SK-MEL-5 (cell line): ENCODE measurements around the gene NAT16. TPM values are rescaled to one million over a fixed set of nuclear protein-coding genes. Genes with fewer than 3 reads are reported as not detected.

Experiments
- DNase-seq: peaks from one replicate; pipeline ENCODE4 v3.0.0-alpha.2; 2016; ENCODE audit warnings: low read depth, low spot score
- in situ Hi-C: cut with HindIII; loops from 2 replicates; pipeline ENCODE4 v1.10.0; 2016; ENCODE audit warnings: low sequenced_read_pairs, high pct_unique_total_duplicates, low pct_unique_long_range_greater_than_20kb
- total RNA-seq: library from RNA; depleted of rRNA; stranded (reverse); fragments of >200 nt; shearing (Covaris generic); gene quantifications from 2 replicates; pipeline ENCODE4 v1.2.3, GENCODE V29; 2014

NAT16 gene
- total RNA-seq, 1 experiment from 2014 or later: 1.5 TPM

DNA sequence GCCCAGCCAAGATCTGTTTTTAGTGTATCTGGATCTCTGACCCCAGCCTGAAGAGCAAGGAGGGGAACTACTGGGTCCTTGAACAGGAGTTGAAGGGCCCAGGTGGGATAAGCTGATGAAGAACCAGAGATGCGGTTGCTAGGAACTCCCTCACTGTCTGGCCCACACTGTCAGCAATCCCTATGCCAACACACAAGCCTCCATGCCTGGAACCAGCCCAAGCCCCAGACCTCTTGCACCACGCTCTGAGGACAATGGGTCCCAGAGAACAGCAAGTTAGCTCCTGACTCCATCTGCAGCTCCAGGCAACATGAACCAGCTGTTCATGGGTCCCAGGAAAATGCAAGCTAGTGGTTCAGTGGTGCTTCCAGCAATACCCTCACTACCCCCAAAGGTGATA, 2.4 kb downstream of the NAT16 start:
- peak; percentile 71 for DNase-seq

DNA sequence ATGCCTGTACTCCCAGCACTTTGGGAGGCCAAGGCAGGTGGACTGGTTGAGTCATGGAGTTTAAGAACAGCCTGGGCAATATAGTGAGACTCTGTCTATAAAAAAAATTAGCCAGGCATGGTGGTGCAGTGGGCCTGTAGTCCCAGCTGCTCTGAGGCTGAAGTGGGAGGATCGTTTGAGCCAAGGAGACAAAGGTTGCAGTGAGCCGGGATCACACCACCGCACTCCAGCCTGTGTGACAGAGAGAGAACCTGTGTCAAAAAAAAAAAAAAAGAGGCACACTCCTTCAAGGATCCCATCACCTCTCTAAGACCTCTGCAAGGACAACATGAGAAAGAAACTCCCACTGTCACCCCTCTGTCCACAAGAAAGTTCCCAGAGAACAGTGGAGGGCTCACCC, 4.4 kb downstream of the NAT16 start:
- no peak for DNase-seq
- in situ Hi-C loops: no loop called here

More for the DNA sequence above, 2.4 kb downstream of the NAT16 start:
- in situ Hi-C loops: no loop called here

DNA sequence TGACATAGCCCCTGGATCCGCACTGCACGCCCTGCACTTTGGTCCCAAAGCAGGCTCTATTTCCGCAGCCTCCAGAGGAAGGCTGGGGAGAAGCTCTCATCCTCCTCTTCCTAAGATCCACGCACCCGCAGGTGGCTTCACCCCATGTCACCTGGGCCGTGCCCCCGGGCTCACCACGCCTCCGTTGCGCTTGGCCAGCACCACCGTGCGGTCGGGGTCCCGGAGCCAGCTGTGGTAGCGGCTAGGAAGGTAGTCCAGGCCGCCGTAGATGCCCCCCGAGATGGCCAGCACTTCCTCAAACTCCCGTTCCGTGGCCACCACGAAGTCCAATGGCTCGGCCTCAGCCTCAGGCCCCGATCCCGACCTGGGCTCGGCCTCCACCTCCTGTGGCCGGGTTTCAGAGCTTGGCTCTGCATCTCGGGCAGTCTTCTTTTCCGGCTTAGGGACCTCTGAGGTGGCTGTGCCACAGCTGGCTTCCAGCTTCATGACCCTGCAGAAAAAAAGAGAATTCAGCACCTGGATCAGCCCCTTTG, 5.7 kb downstream of the NAT16 start:
- in situ Hi-C loops: no loop called here
- no peak for DNase-seq

DNA sequence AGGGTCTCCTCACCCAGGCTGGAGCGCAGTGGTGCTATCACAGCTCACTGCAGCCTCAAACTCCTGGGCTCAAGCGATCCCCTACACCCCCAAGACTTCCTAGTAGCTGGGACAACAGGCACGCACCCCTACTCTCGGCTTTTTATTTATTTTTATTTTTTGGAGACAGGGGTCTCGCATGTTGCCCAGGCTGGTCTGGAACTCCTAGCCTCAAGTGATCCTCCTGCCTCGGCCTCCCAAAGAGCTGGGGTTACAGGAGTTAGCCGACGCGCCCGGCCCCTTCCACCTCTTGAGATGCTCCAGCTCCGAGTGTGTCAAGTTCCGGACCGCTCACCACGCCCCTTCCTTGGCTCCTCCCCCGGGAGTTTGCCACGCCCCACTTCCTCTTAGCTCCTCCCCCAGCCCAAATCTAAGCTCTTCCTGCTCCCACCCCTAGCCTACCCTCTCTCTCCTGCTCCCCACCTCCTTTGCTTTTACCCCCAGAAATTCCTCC, 6.3 kb downstream of the NAT16 start:
- no peak for DNase-seq
- in situ Hi-C loops: no loop called here

DNA sequence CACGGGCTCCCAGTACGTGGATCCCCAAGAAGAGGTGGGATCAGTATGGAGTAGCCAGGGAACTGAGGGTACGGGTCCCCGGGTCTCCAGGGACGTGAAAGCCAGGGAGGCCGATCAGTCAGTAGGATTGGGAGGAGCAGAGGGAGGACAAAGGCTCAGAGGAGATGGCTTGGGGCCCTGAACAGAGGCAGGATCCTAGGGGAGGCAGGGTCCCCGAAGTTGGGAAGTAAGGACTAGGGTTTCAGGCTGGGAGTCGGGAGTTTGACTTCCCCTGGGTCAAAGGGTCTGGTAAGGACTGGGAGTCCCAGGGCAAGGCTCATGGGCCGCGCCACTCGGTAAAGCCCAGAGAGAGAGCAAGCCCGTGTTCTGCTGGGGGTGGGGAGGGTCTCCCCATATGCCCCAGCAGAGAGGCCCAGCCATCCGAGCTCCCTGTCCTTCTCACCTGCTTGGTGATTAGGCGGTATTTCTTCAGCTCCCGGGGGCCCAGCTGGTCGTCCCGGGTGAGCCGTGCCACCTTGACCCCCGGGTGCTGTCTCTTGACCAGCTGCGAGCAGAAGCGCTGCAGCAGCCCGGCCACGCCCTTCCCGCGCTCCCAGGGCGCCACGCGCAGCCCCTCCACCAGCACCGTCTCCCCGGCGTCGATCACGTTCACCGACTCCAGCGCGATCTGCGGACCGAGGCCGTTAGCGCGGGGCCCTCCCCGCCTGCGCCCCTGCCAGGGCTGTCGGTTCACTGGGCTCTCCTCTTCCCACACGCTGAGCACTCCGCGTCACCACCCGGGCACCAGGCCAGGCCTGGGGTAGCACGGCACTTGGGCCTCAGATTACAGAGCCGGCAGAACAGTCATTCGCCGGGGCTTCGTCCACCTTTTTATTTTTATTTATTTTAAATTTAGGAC, 7.0 kb downstream of the NAT16 start:
- in situ Hi-C loops: no loop called here
- no peak for DNase-seq

DNA sequence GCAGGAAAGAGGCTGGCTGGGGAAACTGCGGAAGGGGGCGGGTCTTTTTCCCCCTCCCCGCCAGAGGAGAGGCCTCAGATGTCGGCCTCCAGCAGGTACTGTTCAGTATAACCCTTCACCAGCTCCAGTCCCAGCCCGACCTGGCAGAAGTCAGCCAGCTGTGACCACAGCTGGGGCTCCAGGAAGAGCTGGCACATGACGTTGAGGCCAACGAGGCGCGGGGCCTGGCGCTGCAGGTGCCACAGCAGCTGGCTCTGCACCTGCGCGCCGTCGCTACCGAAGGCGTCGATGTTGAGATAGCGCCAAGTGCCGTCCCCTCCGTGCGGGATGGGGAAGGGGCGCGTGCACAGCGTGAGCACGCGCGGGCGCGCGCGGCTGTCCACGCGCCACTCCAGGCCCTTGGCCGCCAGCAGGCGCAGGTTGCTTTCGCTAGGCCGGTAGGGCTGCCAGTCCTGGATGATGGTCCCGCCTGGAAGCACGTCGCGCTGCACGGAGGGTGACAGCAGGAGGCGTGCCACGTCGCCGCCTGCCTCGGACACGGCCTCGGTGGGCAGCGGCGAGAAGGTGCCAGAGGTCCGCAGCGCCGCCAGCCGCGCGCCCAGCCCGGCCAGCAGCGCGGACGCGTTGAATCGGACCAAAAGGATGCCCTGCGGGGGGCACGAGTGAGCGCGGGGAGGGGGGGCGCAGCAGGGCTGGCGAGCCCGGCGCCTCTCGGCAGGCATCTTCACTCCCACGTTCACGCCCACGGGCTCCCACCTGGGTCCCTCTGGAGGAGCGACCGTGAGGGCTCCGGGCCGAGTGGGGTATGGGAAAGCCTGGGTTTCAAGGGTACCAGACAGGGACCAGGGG, 7.9 kb downstream of the NAT16 start:
- in situ Hi-C loops: no loop called here
- DNase-seq: no peak

DNA sequence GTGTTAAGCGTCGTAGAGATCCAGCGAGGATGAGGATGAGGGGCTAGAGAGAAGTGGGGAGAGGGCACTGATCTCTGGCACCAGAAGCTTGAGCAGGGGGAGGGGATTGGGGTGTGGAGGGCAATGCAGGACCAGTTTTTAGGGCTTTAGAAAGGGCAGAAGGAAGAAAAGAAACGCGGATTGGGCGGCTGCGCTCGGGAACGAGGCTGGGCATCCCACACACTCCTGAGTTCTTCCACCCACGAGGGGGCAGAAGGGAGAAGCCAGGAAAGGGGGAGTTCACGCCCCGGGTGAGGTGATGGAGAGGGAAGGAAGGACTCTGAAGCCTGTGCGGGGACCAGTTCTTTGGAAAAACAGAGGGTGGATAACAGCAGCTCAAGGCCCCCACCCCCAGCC, 8.7 kb downstream of the NAT16 start:
- no peak for DNase-seq
- in situ Hi-C loops: no loop called here

DNA sequence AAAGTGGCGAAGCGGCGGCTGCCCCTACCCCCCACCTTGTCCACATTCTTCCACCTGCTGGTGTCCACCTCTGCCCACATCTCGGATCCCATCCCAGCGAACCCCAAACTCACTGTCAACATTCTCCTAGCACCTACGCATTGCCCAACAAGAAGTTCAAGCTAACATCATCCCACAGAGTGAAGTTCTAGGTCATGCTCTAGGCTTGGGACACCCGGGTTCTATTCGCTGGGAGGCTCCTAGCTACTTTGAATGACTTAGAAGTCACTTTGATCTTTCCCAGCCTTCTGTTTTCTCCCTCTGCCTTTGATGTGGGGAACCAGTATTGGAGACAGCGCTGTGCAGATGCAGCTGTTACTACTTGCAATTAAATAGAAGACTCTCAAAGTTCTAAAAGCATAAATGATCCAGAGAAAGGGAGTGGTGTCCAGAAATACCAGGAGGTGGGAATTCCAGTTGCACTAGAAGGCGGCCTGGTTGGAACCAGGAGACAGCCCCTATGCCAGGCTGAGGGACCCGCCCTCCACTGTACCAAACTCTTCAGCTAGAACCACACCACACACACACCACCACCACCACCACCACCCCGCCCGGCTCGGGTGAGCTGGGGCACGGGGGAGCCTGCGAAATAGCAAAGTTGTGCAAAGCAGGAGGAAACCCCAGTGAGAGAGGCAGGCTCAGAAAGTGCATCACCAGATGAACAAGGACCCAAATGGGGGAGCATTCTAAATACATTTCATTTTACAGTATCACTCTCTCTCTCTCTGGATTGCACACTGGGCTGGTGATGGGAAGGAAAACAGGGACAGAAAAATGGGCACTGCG, 9.3 kb downstream of the NAT16 start:
- in situ Hi-C loops: no loop called here
- DNase-seq: no peak

DNA sequence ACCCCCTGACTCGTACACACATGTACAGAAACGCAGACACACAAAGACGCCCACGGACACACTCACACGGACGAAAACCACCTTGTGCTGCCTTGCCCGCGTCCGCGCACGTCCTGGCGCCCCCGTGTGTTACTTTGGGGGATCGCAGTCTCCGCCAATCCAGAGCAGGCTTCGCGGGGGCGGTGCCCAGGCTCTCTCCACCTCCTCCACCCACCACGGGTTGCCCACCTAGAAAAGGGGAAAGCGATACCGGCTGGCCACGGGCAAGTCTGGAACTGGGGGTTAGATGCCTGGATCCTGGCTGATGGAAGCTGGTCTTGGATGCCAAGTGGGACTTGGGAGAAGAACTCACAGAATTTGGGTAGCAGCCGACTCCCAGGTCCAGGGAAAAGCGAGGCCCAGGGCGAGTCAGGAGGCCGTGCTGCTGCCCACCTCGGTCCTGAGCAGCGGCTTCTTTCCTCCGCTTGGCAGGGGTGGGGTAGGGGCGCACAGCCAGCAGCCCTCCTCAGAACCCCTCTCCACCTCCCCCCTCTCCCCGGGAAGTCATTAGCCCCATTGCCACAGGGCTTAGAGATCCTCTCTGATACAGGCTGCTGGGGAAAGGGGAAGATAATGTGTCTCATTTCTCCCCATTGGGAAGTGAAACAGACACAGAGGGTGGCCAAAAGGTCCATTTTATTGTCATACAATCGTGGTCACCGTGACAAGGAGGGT, 10.1 kb downstream of the NAT16 start:
- peak; percentile 80 for DNase-seq
- in situ Hi-C loops: no loop called here

DNA sequence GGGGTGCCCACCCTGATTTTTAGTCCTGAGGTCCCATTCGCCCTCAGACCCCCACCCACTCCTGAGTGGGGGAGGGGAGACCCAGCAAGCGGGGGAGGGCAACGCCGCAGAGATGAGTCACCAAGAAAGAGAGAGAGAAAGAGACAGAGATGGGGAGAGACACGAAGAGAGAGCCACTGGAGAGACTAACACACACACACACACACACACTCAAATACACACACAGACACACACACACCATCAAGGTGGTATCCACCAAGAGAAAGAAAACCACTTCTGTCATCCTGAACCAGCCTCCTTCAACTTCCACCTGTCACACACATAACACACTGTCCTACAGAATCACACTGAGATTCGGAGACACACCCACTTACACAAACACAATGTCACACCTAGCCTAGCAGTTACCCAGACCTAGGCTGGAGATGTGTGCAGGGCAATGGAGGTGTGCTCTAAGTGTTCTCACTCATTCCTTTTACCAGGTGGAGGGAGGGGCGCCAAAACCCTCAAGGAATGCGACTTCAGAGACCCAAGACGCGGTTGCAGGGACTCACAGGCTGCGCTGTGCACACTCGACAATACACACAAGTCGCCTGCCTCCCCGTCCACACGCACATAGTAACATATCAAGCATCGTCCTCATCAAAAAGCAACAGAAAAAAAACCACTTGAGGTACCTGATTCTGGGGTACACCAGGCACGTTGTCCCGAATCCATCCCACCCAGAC, 10.8 kb downstream of the NAT16 start:
- in situ Hi-C loops: no loop called here
- DNase-seq: no peak

DNA sequence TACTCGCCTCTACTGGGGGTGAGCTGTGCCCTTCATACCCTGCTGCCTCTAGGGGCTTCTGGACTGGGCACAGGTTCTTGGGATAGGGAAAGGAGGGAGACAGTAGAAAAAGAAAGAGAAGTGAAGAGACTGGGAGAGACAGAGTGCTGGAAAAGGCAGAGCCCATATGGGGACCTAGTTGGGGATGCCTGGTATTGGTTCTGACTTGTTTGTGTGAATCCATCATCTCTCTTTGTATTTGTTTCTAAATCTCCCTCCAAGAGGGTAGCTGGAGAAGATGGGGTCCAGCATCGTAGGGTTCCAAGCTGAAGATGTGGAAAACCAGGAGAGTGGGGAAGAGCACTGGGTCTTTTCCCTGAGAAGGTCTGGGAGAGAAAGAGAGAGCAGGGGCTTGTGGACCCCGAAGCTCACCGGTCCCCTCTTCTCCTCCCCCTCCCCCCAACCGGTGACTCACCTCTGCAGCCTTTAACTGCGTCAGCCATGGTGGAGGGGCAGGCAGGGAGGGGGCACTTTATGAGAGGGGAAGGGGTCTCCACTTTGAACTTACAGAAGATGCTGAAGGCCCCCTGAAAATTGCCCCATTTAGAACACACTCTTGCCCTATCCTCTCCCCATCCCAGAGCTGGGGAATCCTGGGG, 11.6 kb downstream of the NAT16 start:
- no peak for DNase-seq
- in situ Hi-C loops: no loop called here

DNA sequence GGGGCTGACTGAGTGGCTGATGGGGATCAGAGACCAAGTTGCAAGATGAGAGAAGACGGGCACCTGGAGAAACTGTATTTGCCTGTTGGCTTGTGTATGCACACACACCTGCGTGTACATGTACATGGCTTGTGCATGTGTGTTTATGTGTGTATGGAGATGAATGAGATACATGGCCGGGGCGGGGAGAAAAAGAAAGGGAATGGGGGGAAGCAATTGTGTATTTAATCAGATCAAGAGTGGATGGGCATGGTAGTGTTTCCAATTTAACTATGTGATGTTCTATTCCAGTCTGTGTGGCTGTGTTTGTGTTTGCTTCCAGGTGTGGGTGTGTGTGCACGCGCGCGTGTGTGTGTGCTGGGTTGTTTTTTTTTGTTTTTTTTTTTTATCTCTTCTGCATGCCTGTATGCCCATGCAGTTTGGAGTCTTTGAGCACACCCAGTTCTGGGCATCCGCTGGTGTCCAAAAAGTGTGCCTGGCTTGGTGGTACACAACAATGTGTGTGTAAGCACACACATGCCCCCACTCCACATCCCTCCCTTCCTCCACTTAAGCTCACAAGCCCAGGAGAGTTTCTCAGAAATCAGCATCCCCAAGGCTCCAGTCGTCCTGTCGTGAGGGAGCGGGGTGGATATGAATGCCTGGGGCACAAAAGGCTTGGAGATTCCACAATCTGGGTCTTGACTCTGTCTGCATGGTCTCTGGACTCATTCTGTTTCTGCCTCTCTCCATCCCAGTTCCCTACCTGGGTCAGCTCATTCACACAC, 12.3 kb downstream of the NAT16 start:
- no peak for DNase-seq
- in situ Hi-C loops: no loop called here

DNA sequence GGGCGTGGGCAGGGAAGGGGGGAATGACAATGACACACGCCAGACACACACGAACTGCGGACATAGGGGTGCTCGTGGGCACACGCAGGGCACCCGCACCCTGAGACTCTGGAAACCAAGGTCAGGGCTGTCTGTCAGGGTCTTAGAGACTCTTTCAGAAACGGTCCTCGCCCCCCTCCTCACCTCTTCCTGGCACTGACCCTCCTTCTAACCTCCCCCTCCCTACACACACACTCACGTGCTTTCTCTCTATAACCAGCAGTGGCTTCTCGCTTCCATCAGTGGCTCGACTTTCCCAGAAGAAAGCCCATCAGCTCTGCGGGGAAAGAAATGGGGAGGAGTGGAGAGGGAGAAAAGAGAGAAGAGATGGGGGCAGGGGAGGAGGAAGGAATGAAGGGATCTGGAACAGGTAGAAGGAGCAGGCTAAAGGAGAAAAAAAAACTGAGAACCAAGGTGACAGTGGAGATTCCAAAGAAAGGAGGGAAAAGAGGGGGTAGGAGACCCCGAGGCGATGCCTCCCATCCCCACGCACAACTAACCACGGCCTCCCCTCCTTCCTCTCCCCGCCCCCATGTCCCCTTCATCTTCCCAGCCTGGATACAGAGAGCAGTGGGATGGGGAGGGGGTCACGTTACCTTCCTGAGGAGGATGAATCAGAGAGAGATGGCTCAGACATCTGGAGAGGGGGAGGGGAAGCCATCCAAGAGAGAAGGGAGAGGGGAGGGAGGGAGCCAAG, 13.0 kb downstream of the NAT16 start:
- in situ Hi-C loops: no loop called here
- DNase-seq: peak; percentile 88

DNA sequence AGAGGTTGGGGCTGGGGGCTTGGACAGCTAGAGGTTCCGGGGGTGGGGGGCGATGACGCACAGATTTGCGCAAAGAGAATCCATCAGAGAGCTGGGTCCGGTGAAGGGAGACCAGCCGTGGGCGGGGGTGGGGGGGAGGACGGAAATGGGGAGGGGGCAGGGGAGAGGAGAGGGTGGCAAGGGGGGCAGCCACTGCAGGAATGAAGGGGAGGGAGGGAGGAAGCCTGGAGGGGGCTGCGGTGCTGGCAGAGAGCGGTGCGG, 13.5 kb downstream of the NAT16 start:
- peak; percentile 61 for DNase-seq
- in situ Hi-C loops: no loop called here
